Skeletal muscle cell (primary cell): ENCODE data around the gene PTGER4.
"Not testable (repeated sequence)": the region's sequence is repeated elsewhere in the genome, so short reads cannot be mapped to it uniquely, and the experiment has no call there.

Experiments
- DNase-seq: peaks from one replicate; pipeline ENCODE4 v3.0.0-alpha.2; 2010; ENCODE audit warnings: low read depth
- H3K4me3 ChIP-seq: 2 replicates; pipeline ENCODE4 v1.5.1; 2011; ENCODE audit warnings: low read depth, mild to moderate bottlenecking, control low read depth, low read length, moderate library complexity

The PTGER4 gene

DNA sequence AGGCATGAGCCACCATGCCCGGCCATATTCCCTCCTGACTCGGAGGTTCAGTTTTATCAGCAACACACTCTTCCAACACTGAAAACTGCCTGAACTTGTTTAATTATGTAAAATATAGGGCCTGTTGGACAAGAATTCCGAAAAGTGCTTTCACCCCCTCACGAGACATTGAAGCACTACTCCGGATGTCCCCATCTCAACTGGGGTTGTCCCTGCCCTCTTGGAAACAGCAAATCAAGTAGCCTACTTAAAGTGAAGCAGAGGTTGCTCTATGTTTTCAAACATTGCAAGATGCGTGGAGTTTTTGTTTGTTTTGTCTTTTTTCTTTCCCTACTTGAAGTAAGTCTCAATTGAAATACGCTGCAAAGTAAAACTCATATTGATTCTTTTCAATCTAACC lies 7.6 kb downstream of the PTGER4 start:
- H3K4me3 ChIP-seq = no peak overlapping the region
- no peak for DNase-seq

DNA sequence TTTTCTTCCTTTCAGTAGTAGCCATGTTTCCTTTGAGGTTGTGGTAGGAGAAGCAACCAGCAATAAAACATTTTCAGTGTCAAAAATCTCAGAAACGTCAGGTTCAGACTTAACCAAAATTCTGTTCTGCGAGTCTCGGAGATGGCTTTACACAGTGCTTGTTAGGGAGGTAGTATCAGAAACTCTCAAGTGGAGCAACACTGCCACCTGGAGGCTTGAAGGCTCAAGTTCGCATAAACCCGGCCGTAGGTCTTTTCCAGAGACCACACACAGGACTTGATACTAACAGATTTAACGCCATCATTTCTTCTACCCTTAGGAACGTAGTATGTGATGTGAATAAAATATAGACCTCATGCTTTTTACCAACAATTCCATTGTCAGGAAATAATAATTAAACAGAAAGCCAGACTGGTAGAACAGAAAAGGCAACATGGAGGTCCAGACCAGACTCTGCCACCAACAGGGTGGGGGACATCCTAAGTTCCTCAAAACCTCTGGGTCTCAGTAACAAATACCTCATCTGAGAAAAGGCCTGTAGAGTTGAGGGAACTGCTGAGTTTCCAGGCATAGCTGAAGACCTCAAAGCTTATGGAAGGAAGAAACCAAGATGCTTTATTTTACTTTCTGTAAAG lies 8.5 kb downstream of the PTGER4 start:
- DNase-seq = peak; percentile 60
- no peak overlapping the region for H3K4me3 ChIP-seq

DNA sequence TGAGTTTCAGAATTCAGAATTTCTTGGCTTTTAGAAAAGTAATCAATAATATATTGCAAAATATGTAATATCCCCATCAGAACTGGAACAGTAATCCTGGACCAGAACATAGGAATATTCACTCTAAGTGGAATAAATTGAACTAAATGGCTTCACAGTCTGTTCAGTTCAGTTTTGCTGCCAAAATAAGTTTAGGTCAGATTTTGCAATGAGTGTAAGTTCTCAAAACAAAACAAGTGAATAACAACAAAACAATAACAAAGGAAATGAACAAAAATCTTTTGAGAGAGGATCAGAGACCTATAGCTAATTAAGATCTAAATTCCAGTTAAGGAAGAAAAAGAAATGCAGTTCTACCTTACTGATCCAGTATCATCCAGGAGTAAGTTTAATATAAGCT lies 9.3 kb downstream of the PTGER4 start:
- no peak overlapping the region for H3K4me3 ChIP-seq
- DNase-seq = no peak

DNA sequence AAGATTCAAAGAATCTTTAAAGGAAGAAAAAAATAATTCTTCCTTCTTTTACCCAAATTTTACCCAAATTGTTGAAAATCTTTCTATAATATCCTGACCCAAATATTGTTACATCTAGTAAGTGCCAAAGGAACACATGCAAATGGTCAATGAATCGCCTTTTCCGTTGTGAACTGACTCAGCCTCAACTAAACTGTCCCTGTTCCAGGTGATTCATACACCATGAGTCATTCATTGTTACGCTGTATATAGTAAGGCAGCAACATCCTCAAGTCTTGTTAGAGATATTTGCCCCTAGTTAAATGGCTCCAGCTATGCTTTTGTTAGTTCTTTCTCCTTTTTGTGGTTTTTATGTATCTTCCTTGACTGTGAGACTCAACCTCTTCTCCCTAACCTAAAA lies 9.7 kb downstream of the PTGER4 start:
- peak; percentile 92 for DNase-seq
- H3K4me3 ChIP-seq = no peak overlapping the region

DNA sequence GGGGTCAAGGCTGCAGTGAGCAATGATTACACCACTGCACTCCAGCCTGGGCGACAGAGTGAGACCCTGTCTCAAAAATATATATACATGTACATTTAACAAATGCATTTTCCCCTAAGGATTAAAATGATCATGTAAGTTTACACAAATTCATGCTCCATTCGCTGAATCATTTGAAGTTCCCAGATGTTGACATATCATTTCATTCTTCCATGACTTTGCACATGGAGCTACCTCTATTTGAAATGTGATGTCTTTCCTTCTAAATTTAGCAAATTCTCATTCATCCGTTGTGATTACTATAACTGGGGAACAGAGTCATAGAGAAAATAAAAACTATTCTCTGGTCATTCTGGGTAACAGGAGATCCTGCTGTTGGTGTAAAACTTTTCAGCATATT lies 10.6 kb downstream of the PTGER4 start:
- DNase-seq = no peak
- no peak overlapping the region for H3K4me3 ChIP-seq

DNA sequence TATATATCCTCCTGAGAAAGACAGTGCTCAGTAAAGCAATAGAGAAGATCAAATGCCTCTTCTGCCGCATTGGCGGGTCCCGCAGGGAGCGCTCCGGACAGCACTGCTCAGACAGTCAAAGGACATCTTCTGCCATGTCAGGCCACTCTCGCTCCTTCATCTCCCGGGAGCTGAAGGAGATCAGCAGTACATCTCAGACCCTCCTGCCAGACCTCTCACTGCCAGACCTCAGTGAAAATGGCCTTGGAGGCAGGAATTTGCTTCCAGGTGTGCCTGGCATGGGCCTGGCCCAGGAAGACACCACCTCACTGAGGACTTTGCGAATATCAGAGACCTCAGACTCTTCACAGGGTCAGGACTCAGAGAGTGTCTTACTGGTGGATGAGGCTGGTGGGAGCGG lies 12.2 kb downstream of the PTGER4 start:
- no peak overlapping the region for H3K4me3 ChIP-seq
- no peak for DNase-seq

DNA sequence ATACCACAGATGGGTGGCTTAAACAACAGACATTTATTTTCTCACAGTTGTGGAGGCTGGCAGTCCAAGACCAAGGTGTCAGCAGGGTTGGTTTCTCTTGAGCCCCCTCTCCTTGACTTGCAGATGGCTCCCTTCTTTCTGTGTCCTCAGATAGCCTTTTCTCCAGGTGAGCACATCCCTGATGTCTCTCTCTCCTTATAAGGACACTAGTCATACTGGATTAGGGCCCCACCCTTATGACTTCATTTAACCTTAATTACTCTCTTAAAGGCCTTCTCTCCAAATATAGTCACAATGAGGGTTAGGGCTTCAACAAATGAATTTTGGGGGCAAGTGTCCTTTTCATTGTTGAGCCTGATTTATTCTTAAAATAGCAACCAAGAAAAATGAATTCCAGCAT lies 14.7 kb downstream of the PTGER4 start:
- H3K4me3 ChIP-seq = no peak overlapping the region
- DNase-seq = no peak

DNA sequence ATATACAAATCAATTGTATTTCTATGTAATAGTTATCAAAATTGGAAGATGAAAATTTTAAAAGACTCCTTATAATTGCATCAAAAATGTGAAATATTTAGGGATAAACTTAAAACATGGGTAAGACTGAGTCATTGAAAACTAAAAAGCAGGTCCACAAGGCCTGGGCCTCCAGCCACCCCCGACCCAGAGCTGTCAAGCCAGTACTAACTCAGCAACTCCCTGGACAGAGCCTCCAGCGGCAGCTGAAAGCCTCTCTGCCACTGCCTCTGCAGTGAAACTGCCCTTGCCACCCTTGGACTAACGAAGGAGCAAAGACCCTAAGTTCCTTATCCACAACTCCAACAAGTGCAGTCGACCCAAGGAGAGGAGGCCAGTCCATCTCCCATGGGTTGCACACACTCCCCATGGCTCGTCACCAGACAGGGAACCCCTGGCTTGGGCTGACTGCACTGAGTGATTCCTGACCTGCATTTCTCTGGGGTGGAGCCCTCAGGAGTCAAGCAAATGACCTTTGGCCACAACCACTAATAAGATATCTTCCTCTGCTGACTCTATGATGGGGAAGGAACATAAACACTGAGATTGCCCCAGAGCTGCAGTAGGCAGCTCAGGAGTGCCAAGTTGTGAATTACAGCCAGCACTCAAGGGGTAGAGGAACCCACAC lies 20.5 kb downstream of the PTGER4 start:
- DNase-seq = no peak
- H3K4me3 ChIP-seq = no peak overlapping the region

DNA sequence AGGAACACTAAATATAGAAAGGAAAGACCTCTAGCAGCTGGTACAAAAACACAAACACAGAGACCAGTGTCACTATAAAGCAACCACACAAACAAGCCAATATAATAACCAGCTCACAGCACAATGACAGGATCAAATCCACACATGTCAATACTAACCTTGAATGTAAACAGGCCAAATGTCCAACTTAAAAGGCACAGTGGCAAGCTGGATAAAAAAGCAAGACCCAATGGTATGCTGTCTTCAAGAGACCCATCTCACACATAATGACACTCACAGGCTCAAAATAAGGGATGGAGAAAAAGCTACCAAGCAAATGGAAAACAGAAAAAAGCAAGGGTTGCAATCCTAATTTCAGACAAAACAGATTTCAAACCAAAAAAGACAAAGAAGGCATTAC lies 22.3 kb downstream of the PTGER4 start:
- DNase-seq, H3K4me3 ChIP-seq: not testable (repeated sequence)

DNA sequence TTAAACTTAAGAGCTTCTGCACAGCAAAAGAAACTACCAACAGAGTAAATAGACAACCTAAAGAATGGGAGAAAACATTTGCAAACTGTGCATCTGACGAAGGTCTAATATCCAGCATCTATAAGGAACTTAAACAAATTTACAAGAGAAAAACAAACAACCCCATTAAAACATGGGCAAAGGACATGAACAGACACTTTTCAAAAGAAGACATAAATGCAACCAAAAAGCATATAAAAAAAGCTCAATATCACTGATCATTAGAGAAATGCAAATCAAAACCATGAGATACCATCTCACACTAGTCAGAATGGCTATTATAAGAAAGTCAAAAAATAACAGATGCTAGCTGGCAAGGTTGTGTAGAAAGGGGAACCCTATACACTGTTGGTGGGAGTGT lies 25.8 kb downstream of the PTGER4 start:
- H3K4me3 ChIP-seq, DNase-seq: not testable (repeated sequence)

DNA sequence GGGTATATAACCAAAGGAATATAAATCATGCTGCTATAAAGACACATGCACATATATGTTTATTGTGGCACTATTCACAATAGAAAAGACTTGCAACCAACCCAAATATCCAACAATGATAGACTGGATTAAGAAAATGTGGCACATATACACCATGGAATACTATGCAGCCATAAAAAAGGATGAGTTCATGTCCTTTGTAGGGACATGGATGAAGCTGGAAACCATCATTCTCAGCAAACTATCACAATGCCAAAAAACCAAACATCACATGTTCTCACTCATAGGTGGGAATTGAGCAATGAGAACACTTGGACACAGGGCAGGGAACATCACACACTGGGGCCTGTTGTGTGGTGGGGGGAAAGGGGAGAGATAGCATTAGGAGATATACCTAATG lies 30.9 kb downstream of the PTGER4 start:
- not testable (repeated sequence) for DNase-seq, H3K4me3 ChIP-seq

DNA sequence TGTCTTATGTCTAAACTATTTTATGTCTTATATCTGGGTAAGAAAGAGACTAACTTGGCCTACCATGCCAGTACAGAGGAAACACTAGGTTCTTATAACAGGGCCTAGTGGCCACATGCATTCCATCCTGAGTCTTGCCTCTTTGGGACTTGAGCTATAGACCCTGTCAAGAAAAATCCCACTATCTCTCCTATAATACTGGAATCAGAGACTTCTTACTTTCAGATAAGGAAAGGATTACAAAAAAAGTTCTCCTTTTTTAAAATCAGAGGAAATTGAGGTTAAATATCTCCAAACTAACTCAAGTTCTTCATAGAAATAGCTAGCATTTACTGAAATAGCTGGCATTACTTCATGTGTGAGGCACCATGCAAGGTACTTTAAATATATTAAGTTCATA lies 34.3 kb downstream of the PTGER4 start:
- H3K4me3 ChIP-seq = no peak overlapping the region
- no peak for DNase-seq

DNA sequence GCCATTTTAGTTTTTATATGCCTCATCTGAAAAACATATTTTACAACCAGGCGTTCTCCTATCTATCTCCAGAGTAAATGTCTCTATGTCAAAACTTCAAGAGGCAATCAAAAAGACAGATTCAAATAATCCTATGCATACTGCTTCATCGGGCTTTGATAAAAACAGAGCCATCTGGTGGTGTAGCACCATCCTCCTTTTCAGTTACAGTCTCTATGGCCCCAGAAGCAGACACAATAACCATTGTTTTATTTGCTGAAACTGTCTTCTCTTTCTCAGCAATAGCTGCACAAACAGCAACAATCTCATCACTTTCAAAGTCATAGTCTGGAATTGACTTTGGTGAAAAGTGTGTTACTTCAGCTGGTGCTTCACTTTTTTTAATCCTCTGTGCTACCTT lies 36.3 kb downstream of the PTGER4 start:
- H3K4me3 ChIP-seq = no peak overlapping the region
- no peak for DNase-seq

DNA sequence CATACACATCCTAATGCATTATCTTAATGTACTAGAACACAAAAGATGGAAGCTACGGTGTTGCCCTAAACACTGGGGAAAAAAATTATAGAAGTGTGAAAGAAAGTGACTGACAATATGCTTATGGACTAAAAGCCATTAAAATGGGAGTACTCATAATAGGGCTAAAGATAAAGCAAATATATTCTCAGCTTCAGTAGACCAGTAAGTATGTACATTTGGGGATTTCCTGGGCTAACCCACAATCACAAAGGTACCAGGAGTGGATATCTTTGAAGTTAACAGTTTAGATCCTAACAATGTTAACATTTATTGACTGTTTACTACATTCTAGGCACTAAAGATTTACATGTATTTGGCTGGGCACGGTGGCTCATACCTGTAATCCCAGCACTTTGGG lies 36.9 kb downstream of the PTGER4 start:
- H3K4me3 ChIP-seq = no peak overlapping the region
- DNase-seq = no peak

DNA sequence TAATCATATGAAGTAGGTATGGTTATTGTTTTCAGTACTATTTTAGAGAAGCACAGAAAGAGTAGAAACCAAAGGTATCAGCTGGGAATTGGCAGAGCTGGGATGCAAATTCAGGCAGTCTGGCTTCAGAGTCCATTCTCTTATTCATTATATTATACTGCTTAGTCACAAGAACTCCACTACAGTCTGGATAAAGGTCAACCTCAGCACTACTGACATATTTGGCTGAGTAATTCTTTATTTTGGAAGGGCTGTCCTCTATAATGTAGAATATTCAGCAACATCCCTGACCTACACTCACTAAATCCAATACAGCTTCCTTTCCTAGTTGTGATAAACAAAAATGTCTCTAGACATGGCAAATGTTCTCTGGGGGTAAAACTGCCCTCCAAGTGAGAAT lies 37.6 kb downstream of the PTGER4 start:
- DNase-seq = peak; percentile 46
- no peak overlapping the region for H3K4me3 ChIP-seq

DNA sequence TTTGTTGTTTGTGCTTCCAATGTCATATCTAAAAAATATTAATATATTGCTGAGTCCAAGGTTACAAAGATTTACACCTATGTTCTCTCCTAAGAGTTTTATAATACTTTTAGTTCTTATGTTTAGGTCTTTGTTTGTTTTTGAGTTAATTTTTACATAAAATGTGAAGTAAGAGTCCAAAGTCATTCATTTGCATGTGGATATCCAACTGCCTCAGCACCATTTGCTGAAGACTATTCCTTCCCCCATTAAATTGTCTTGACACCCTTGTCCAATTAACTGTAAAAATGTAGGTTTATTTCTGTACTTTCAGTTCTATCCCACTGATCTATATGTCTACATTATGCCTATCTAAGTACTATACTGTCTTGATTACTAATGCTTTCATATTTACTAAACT lies 40.4 kb downstream of the PTGER4 start:
- no peak for DNase-seq
- H3K4me3 ChIP-seq = no peak overlapping the region

DNA sequence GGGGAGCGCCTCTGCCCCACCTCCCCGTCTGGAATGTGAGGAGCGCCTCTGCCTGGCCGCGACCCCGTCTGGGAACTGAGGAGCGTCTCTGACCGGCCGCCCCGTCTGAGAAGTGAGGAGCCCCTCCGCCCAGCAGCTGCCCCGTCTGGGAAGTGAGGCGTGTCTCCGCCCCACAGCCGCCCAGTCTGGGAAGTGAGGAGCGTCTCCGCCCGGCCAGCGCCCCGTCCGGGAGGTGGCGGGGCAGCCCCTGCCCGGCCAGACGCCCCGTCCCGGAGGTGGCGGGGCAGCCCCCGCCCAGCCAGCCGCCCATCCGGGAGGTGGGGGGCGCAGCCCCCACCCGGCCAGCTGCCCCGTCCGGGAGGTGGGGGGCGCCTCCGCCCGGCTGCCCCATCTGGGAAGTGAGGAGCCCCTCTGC lies 42.8 kb downstream of the PTGER4 start:
- not testable (repeated sequence) for DNase-seq, H3K4me3 ChIP-seq

DNA sequence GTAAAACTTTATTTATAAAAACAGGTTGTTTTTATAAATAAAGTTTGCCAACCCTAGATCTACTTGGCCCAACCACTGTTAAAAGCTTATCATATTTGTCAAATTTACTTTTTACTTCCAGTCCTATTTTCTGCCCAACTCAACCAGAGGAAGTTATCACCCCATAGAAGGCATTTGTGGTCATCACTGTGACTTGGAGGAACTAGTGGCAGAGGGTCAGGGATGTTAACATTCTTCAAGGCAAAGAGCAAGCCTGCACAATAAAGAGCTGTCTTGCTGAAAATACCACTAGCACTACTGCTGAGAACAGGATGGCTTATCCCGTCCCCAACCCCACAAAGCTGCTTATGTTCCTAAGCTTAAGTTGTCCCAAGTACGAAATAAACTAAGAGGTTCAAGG lies 53.7 kb downstream of the PTGER4 start:
- no peak overlapping the region for H3K4me3 ChIP-seq
- no peak for DNase-seq

DNA sequence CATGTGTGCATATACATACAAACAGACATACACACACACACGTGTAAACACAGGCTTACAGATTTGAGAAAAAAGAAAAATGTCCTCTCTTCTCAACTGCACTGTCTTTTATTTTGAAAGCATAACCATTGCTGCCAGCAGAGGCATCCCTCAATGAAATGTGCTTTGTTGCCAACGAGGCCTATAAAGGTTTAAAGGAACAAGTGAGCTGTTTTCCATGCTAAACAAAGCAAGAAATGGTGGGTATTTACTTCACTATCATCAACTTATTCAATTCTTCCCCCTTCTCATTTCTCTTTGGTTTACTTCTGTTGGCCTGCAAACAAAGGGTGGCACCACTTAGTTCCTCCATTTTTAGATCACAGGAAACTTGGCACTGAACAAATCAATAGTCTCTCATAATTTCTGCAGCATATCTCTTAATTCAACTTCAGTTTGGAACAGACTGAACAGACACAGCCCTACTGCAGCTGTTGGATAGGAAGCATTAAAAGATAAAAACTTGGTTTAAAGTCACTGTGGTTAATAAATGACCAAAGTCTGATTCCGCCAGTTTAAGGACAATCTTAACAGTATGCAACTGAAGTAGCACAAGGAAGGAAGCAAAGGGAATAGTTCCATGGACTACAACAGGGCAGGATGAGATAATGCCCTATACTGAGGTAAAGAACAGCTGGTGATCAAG lies 54.3 kb downstream of the PTGER4 start:
- no peak overlapping the region for H3K4me3 ChIP-seq
- DNase-seq = no peak

DNA sequence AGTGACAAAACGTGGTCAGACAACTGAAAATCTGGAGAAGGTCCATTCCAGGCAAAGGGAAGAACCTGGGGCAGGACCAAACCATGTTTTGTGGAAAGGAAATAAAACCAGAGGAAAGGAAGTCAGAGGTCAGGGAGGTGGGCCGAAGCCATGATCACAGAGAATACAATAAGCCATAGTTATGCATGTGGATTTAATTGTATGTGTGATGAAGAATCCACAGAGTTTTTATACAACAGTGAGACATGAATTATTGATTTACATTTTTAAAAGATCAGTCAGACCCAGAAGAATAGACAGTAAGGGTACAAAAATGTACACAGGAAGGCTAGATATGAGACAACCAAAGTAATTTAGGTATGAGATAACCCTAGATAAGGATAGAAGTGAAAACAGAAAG lies 55.3 kb downstream of the PTGER4 start:
- H3K4me3 ChIP-seq = no peak overlapping the region
- DNase-seq = no peak

DNA sequence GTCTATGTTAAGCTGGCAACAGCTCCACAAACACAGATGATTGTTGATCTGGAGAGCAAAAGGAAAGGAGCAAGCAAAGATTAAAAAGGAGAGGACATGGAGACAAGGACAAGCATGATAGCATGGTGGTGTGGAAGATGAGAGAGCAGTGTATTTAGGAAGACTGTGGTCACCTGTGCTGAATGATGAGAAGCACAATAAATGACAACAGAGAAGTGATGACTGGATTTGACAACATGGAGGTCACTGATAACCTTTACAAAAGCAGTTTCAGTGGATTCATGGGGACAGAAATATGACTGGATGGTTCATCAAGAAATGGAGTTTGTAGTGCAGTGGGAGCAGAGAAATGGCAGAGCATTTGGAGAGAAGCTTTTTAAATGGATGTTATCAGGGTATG lies 55.9 kb downstream of the PTGER4 start:
- no peak for DNase-seq
- H3K4me3 ChIP-seq = no peak overlapping the region
